ENCODE results near the gene BRD3OS.

The BRD3OS gene

GRCh38 chr9:134057751-134058701, 32.7 kb downstream of the BRD3OS start:
- no peak overlapping the region for H3K4me3 ChIP-seq (ENCODE audit: low read length)
- DNase-seq (ENCODE audit: low read depth, low spot score) = no peak

GRCh38 chr9:134058716-134059115, 33.4 kb downstream of the BRD3OS start:
- no peak overlapping the region for H3K4me3 ChIP-seq (ENCODE audit: low read length)
- no peak for DNase-seq (ENCODE audit: low read depth, low spot score)

- H3K4me3 ChIP-seq (ENCODE audit: low read length) = no peak overlapping the region
- DNase-seq (ENCODE audit: low read depth, low spot score) = no peak
Observed at GRCh38 chr9:134059188-134059641, 33.9 kb downstream of the BRD3OS start.

DNA sequence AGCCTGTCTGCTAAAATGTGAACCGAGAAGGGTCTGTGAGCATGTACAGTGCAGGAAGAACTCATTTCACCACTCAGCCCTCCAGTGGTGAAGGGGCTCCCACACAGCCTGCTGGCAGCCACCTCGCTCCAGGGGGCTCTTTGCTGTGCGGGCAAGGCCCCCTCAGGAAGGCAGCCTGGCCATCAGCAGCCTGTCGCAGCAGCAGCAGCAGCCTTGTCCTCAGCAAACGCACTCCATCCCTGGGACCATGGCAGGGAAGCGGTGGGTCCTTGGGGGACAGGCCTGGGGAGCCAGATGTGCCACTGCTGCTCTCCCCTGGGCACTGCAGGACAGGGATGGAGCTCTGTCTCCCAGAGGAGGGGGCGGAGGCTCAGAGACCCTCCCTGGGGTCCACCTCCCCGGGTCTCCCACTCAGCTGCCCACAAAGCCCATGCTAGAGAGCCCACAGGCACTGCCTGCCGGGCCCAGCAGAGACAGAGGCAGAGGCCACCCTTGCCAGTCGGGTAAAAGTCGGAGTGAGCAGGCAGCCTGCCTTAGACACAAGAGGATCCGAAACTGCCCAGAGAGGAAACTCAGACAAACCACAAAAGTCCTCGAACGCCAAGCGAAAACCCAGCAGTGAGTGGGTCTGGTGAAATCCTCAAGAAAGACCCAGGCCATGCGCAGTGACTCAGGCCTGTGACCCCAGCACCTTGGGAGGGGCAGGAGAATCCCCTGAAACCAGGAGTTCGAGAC, 34.5 kb downstream of the BRD3OS start:
- no peak overlapping the region for H3K4me3 ChIP-seq (ENCODE audit: low read length)
- no peak for DNase-seq (ENCODE audit: low read depth, low spot score)

DNA sequence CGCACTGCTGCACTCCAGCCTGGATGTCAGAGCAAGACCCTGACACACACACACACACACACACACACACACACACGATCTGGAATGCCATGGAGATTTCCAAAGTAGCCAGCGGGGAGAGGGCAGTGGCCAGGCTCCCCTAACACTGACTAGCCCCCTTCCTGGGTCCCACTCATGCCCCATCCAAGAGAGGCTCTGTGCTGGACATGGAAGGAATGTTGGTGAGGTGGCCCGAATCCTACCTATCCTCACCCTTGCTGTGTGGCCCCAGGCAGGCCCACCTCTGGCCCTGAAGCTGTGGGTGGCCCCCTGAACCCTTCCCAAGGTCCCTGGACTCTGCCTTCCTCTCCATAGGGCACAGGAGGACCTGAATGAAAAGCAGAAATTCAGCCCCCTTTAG, 35.3 kb downstream of the BRD3OS start:
- H3K4me3 ChIP-seq (ENCODE audit: low read length) = no peak overlapping the region
- no peak for DNase-seq (ENCODE audit: low read depth, low spot score)

- no peak for DNase-seq (ENCODE audit: low read depth, low spot score)
- H3K4me3 ChIP-seq (ENCODE audit: low read length) = no peak overlapping the region
Observed at GRCh38 chr9:134061019-134061687, 35.9 kb downstream of the BRD3OS start.

- no peak overlapping the region for H3K4me3 ChIP-seq (ENCODE audit: low read length)
- DNase-seq (ENCODE audit: low read depth, low spot score) = no peak
Observed at GRCh38 chr9:134061688-134062371, 36.5 kb downstream of the BRD3OS start.

- DNase-seq (ENCODE audit: low read depth, low spot score) = no peak
- no peak overlapping the region for H3K4me3 ChIP-seq (ENCODE audit: low read length)
Observed at GRCh38 chr9:134062461-134063087, 37.3 kb downstream of the BRD3OS start.

- DNase-seq (ENCODE audit: low read depth, low spot score) = no peak
- no peak overlapping the region for H3K4me3 ChIP-seq (ENCODE audit: low read length)
Observed at GRCh38 chr9:134063088-134063570, 37.8 kb downstream of the BRD3OS start.

DNA sequence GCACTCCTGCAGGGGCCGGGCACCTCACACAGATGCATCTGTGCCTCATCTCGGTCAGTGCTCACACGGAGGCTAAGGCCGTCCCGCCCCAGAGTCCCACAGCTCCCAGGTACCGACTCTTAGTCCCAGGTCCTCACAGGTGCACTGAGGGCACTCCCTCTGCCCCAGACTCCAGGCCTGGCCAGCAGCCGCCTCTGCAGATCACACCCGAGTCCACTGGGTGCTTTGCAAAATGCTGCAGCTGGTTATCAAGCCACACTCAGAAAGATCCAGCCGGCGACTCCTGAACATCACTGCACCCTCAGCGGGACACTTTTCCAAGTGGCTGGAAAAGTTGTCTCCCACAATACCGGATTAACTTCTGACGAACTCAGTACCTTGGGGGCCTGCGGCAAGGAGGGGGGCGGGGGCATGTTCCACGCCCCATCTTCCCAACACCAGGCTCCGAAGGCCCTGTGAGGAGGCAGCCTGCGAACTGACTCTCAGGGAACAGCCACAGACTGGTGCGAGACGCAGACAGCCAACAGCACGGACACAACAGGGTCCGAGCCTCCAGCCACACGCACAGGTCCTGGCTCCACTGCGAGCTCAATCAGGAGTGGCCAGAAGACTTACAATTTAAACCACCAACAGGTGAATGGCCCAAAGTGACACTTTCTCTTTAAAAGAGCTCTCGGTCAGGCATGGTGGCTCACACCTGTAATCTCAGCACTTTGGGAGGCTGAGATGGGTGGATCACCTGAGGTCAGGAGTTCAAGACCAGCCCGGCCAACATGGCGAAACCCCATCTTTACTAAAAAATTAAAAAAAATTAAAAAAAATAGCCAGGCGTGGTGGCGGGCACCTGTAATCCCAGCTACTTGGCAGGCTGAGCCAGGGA, 38.5 kb downstream of the BRD3OS start:
- no peak for DNase-seq (ENCODE audit: low read depth, low spot score)
- H3K4me3 ChIP-seq (ENCODE audit: low read length) = no peak overlapping the region

GRCh38 chr9:134064711-134065110, 39.4 kb downstream of the BRD3OS start:
- no peak overlapping the region for H3K4me3 ChIP-seq (ENCODE audit: low read length)
- DNase-seq (ENCODE audit: low read depth, low spot score) = no peak

- peak overlapping the region; percentile 86 for H3K4me3 ChIP-seq (ENCODE audit: low read length)
- DNase-seq (ENCODE audit: low read depth, low spot score) = peak; percentile 49
Observed at GRCh38 chr9:134065612-134066419, 40.5 kb downstream of the BRD3OS start.

- no peak for DNase-seq (ENCODE audit: low read depth, low spot score)
- H3K4me3 ChIP-seq (ENCODE audit: low read length) = peak overlapping the region; percentile 86
Observed at GRCh38 chr9:134066526-134066912, 41.2 kb downstream of the BRD3OS start.

GRCh38 chr9:134066913-134067851, 41.9 kb downstream of the BRD3OS start:
- no peak for DNase-seq (ENCODE audit: low read depth, low spot score)
- H3K4me3 ChIP-seq (ENCODE audit: low read length) = peak overlapping the region; percentile 86

- H3K4me3 ChIP-seq (ENCODE audit: low read length) = peak within 1 kb of the TSS; percentile 86
- DNase-seq (ENCODE audit: low read depth, low spot score) = peak; percentile 81
Observed at GRCh38 chr9:134067904-134068743, 42.8 kb downstream of the BRD3OS start, which contains the start of gene BRD3. Gene BRD3, minus strand, starts transcription at chr9:134068026. Its CDS starts 14,549 bp downstream, at chr9:134053477.

Data from Jurkat, Clone E6-1 (cell line).